Measurements from ENCODE around the gene DPF3. TPM values are rescaled to one million over a fixed set of nuclear protein-coding genes. Genes with fewer than 3 reads are reported as not detected.

DPF3 gene
- total RNA-seq, 6 experiments from 2014 or later: 1.2 to 5.7 (median 2.9) TPM

- Histone ChIP-seq H3K27ac (no peak overlapping the region), H3K36me3 (no peaks in the 10 kb centered on the region), H3K4me3 (no peak overlapping the region), H3K27me3 (no peaks in the 10 kb centered on the region), H3K4me1 (no peaks in the 10 kb centered on the region), H3K9me3 (peaks cover 0 to 14% (median 3%) of the 10 kb centered on the region in 4 donors)
- no peak for TF ChIP-seq POLR2A (IDR thresholded peaks at IDR 0.05)
- intact Hi-C loops (cut with DNase I): no loop called here
- no peak for ATAC-seq
- no peak for DNase-seq
These were observed 134.9 kb downstream of the DPF3 start for GRCh38 chr14:72758993-72759392.

- no peaks in the 10 kb centered on the region for H3K27me3 ChIP-seq
- TF ChIP-seq POLR2A (IDR thresholded peaks at IDR 0.05) (no peak), CTCF (IDR thresholded peaks at IDR 0.05) (no peak)
- intact Hi-C loops (cut with DNase I): no loop called here
- ATAC-seq: no peak
- no peak overlapping the region for H3K27ac ChIP-seq
- H3K4me1 ChIP-seq: no peaks in the 10 kb centered on the region
- H3K4me3 ChIP-seq: no peak overlapping the region
- WGBS (ENCODE audit: insufficient coverage, low coverage, low lambda C conversion rate, missing lambda C conversion rate): 83% methylated on average over 3 of the region's 5 CpGs
- DNase-seq: no peak
- peaks cover 0 to 14% (median 3%) of the 10 kb centered on the region in 4 donors for H3K9me3 ChIP-seq
- no peaks in the 10 kb centered on the region for H3K36me3 ChIP-seq
These were observed 135.5 kb downstream of the DPF3 start for GRCh38 chr14:72758420-72758819.

- WGBS (ENCODE audit: insufficient coverage, low coverage, low lambda C conversion rate, missing lambda C conversion rate): 55% methylated on average over 1 of the region's 1 CpG
- Histone ChIP-seq H3K4me1 (no peaks in the 10 kb centered on the region), H3K4me3 (no peak overlapping the region), H3K27me3 (no peaks in the 10 kb centered on the region), H3K36me3 (no peaks in the 10 kb centered on the region), H3K27ac (no peak overlapping the region), H3K9me3 (peaks cover 0 to 14% (median 3%) of the 10 kb centered on the region in 4 donors)
- intact Hi-C loops (cut with DNase I): no loop called here
- ATAC-seq (no peak), DNase-seq (no peak)
- TF ChIP-seq POLR2A (IDR thresholded peaks at IDR 0.05): no peak
- TF ChIP-seq CTCF (IDR thresholded peaks at IDR 0.05): no peak
These were observed 136.9 kb downstream of the DPF3 start for GRCh38 chr14:72756967-72757366.

GRCh38 chr14:72755766-72756165 lies 138.1 kb downstream of the DPF3 start:
- Histone ChIP-seq H3K27ac (no peak overlapping the region), H3K4me1 (no peaks in the 10 kb centered on the region), H3K9me3 (peaks cover 0 to 14% (median 3%) of the 10 kb centered on the region in 4 donors), H3K36me3 (no peaks in the 10 kb centered on the region), H3K27me3 (no peaks in the 10 kb centered on the region), H3K4me3 (no peak overlapping the region)
- intact Hi-C loops (cut with DNase I): no loop called here
- ATAC-seq (no peak), DNase-seq (no peak)
- no peak for TF ChIP-seq POLR2A (IDR thresholded peaks at IDR 0.05)
- no peak for TF ChIP-seq CTCF (IDR thresholded peaks at IDR 0.05)
- 89% methylated on average over 3 of the region's 3 CpGs for WGBS (ENCODE audit: insufficient coverage, low coverage, low lambda C conversion rate, missing lambda C conversion rate)

GRCh38 chr14:72754949-72755348 lies 139.0 kb downstream of the DPF3 start:
- 100% methylated on average over 2 of the region's 4 CpGs for WGBS (ENCODE audit: insufficient coverage, low coverage, low lambda C conversion rate, missing lambda C conversion rate)
- DNase-seq (no peak), ATAC-seq (no peak)

More at GRCh38 chr14:72754949-72755348, 139.0 kb downstream of the DPF3 start:
- no peak overlapping the region for H3K27ac ChIP-seq
- H3K36me3 ChIP-seq: no peaks in the 10 kb centered on the region
- intact Hi-C loops (cut with DNase I): no loop called here
- no peaks in the 10 kb centered on the region for H3K27me3 ChIP-seq
- TF ChIP-seq POLR2A (IDR thresholded peaks at IDR 0.05): no peak
- TF ChIP-seq CTCF (IDR thresholded peaks at IDR 0.05): no peak
- no peaks in the 10 kb centered on the region for H3K4me1 ChIP-seq
- peaks cover 0 to 10% (median 3%) of the 10 kb centered on the region in 4 donors for H3K9me3 ChIP-seq
- H3K4me3 ChIP-seq: no peak overlapping the region

Data from right lobe of liver (tissue), 6 donors.